SK-N-SH (cell line): ENCODE results near the gene KANK3. TPM values are rescaled to one million over a fixed set of nuclear protein-coding genes. Genes with fewer than 3 reads are reported as not detected.

Source experiments
- CTCF ChIA-PET: fragments of 300-600, 350-600 bp; formaldehyde crosslinking; extraction: SDS; loops from one replicate; lab custom pipeline; 2021; lab: Yijun Ruan, JAX
- POLR2A ChIA-PET: fragments of 350-600 bp; sonication (Branson Sonifier 250); formaldehyde crosslinking; extraction: SDS; loops from one replicate; lab custom pipeline; 2020; ENCODE audit warnings: antibody characterized with exemption, inconsistent platforms; lab: Yijun Ruan, JAX
- DNase-seq: peaks from one replicate; pipeline ENCODE4 v3.0.0; 2012
- H2AFZ ChIP-seq: fragments of 200-600 bp; sonication (generic); 2 replicates; pipeline ENCODE4 v1.8.1; 2016; ENCODE audit warnings: antibody characterized with exemption, mild to moderate bottlenecking, low read depth
- H3F3A ChIP-seq: fragments of 200-600 bp; sonication (generic); replicated peaks from 2 replicates; pipeline ENCODE3; 2016; ENCODE audit warnings: antibody characterized with exemption, mild to moderate bottlenecking; ENCODE audit not compliant: insufficient read depth
- H3K27ac ChIP-seq, 2 experiments: fragments of 200-500 bp in 1 of 2; fragments of 200-600 bp in 1 of 2; sonication (Bioruptor generic) in 1 of 2; sonication (generic), shearing (Covaris generic) in 1 of 2; 2 replicates each; pipeline versions ENCODE4 v1.5.1 to v1.6.1; 2014 to 2016; ENCODE audit warnings: low read depth in 2 of 2, inconsistent platforms in 1 of 2, low read length in 1 of 2, mild to moderate bottlenecking in 1 of 2, mixed read lengths in 1 of 2
- H3K27me3 ChIP-seq: fragments of 200-600 bp; sonication (generic), shearing (Covaris generic); 2 replicates; pipeline ENCODE4 v1.6.1; 2016; ENCODE audit warnings: mixed run types; ENCODE audit not compliant: insufficient read depth
- H3K36me3 ChIP-seq, 2 experiments: fragments of 200-500 bp in 1 of 2; fragments of 200-600 bp in 1 of 2; sonication (Bioruptor generic) in 1 of 2; sonication (generic) in 1 of 2; replicated peaks in 1 of 2; 2 replicates each; pipeline versions ENCODE3 to v1.5.1; 2014 to 2016; ENCODE audit warnings: low read length in 1 of 2, mild to moderate bottlenecking in 1 of 2; ENCODE audit not compliant: insufficient read depth in 2 of 2, control insufficient read depth in 1 of 2
- H3K4me1 ChIP-seq, 2 experiments: fragments of 200-500 bp in 1 of 2; fragments of 200-600 bp in 1 of 2; sonication (Bioruptor generic) in 1 of 2; sonication (generic), shearing (Covaris generic) in 1 of 2; 2 replicates each; pipeline versions ENCODE4 v1.5.1 to v1.6.1; 2014 to 2016; ENCODE audit warnings: low read depth in 1 of 2, low read length in 1 of 2, mixed run types in 1 of 2; ENCODE audit not compliant: insufficient read depth in 2 of 2, control insufficient read depth in 1 of 2
- H3K4me2 ChIP-seq: fragments of 200-600 bp; sonication (generic), shearing (Covaris generic); 2 replicates; pipeline ENCODE4 v1.6.1; 2017; ENCODE audit warnings: mixed run types
- H3K4me3 ChIP-seq, 2 experiments: fragments of 200-500 bp in 1 of 2; fragments of 200-600 bp in 1 of 2; sonication (Bioruptor generic) in 1 of 2; sonication (generic), shearing (Covaris generic) in 1 of 2; 2 replicates each; pipeline versions ENCODE4 v1.5.1 to v1.8.1; 2014 to 2016; ENCODE audit warnings: low read depth in 2 of 2, inconsistent platforms in 1 of 2, low read length in 1 of 2, mild to moderate bottlenecking in 1 of 2, mixed read lengths in 1 of 2, moderate library complexity in 1 of 2
- H3K79me2 ChIP-seq: fragments of 200-600 bp; sonication (generic); 2 replicates; pipeline ENCODE4 v1.8.1; 2017; ENCODE audit warnings: mild to moderate bottlenecking; ENCODE audit not compliant: insufficient read depth
- H3K9ac ChIP-seq: fragments of 200-600 bp; sonication (generic); 2 replicates; pipeline ENCODE4 v1.6.1; 2017; ENCODE audit warnings: mixed run types
- H3K9me2 ChIP-seq: fragments of 200-600 bp; sonication (generic); 2 replicates; pipeline ENCODE4 v1.6.1; 2017; ENCODE audit warnings: mixed run types
- H3K9me3 ChIP-seq: fragments of 200-600 bp; sonication (generic); 2 replicates; pipeline ENCODE4 v1.6.1; 2017; ENCODE audit warnings: mixed run types, mild to moderate bottlenecking, moderate library complexity
- H4K20me1 ChIP-seq: fragments of 200-600 bp; sonication (generic); 2 replicates; pipeline ENCODE4 v1.6.1; 2017; ENCODE audit warnings: mild to moderate bottlenecking, mixed run types; ENCODE audit not compliant: insufficient read depth
- CHD2 ChIP-seq: fragments of 150-350 bp; IDR thresholded peaks from 2 replicates; pipeline ENCODE4 v1.6.1; 2018; ENCODE audit warnings: low read length; ENCODE audit not compliant: partially characterized antibody
- ELF1 ChIP-seq: IDR thresholded peaks from 2 replicates; pipeline ENCODE4 v1.4.0; 2012
- FOSL2 ChIP-seq: IDR thresholded peaks from 2 replicates; pipeline ENCODE4 v1.4.0; 2012; ENCODE audit warnings: low read depth, mild to moderate bottlenecking, moderate library complexity, borderline replicate concordance
- FOXJ3 ChIP-seq: sonication (generic); formaldehyde crosslinking; IDR thresholded peaks from 2 replicates; pipeline ENCODE4 v1.5.1; 2020; ENCODE audit warnings: mild to moderate bottlenecking, missing genetic modification reagents
- FOXM1 ChIP-seq: IDR thresholded peaks from 2 replicates; pipeline ENCODE4 v1.4.0; 2012; ENCODE audit warnings: low read depth, mild to moderate bottlenecking
- GATA2 ChIP-seq: sonication (generic); formaldehyde crosslinking; IDR thresholded peaks from 2 replicates; pipeline ENCODE4 v1.5.0; 2020; ENCODE audit warnings: mild to moderate bottlenecking, missing genetic modification reagents
- JUND ChIP-seq: IDR thresholded peaks from 2 replicates; pipeline ENCODE4 v1.4.0; 2012
- MAX ChIP-seq: IDR thresholded peaks from 2 replicates; pipeline ENCODE4 v1.4.0; 2012; ENCODE audit warnings: low read depth
- MEF2A ChIP-seq: IDR thresholded peaks from 2 replicates; pipeline ENCODE4 v1.4.0; 2012; ENCODE audit warnings: low read depth, borderline replicate concordance
- MXI1 ChIP-seq: IDR thresholded peaks from 2 replicates; pipeline ENCODE4 v1.6.1; 2012; ENCODE audit warnings: mild to moderate bottlenecking, low read depth, low read length, improper control_type of control experiment
- NRF1 ChIP-seq: IDR thresholded peaks from 2 replicates; pipeline ENCODE4 v1.6.1; 2012; ENCODE audit warnings: low read depth, mild to moderate bottlenecking, low read length
- POLR2AphosphoS5 ChIP-seq: IDR thresholded peaks from 2 replicates; pipeline ENCODE4 v1.6.1; 2012; ENCODE audit warnings: low read depth, low read length
- RAD21 ChIP-seq: IDR thresholded peaks from 2 replicates; pipeline ENCODE4 v1.6.1; 2012; ENCODE audit warnings: mild to moderate bottlenecking, low read length
- REST ChIP-seq: IDR thresholded peaks from 2 replicates; pipeline ENCODE4 v1.6.1; 2012; ENCODE audit warnings: mild to moderate bottlenecking, low read depth, low read length, moderate library complexity
- SIN3A ChIP-seq: IDR thresholded peaks from 2 replicates; pipeline ENCODE4 v1.6.1; 2012; ENCODE audit warnings: low read depth, mild to moderate bottlenecking, low read length, moderate library complexity, borderline replicate concordance
- SMC3 ChIP-seq: IDR thresholded peaks from 2 replicates; pipeline ENCODE4 v1.6.1; 2012; ENCODE audit warnings: low read depth, low read length, improper control_type of control experiment
- TAF1 ChIP-seq: IDR thresholded peaks from 2 replicates; pipeline ENCODE4 v1.6.1; 2012; ENCODE audit warnings: low read depth, mild to moderate bottlenecking, low read length, moderate library complexity, borderline replicate concordance
- TCF12 ChIP-seq: IDR thresholded peaks from 2 replicates; pipeline ENCODE4 v1.4.0; 2012
- TEAD4 ChIP-seq: IDR thresholded peaks from 2 replicates; pipeline ENCODE4 v1.4.0; 2012; ENCODE audit warnings: mild to moderate bottlenecking, borderline replicate concordance; ENCODE audit not compliant: insufficient read depth
- USF1 ChIP-seq: IDR thresholded peaks from 2 replicates; pipeline ENCODE4 v1.4.0; 2012; ENCODE audit warnings: low read depth, borderline replicate concordance
- USF2 ChIP-seq: fragments of 150-350 bp; IDR thresholded peaks from 2 replicates; pipeline ENCODE4 v1.6.1; 2017; ENCODE audit warnings: antibody characterized with exemption, low read length, low read depth, borderline replicate concordance
- YY1 ChIP-seq: IDR thresholded peaks from 2 replicates; pipeline ENCODE4 v1.4.0; 2012; ENCODE audit warnings: low read depth, mild to moderate bottlenecking
- ZBTB33 ChIP-seq: IDR thresholded peaks from 2 replicates; pipeline ENCODE4 v1.4.0; 2012; ENCODE audit warnings: low read depth, borderline replicate concordance
- WGBS: methylation state at CpG from one replicate; pipeline ENCODE4 v1.1.6; 2017; ENCODE audit warnings: low lambda C conversion rate; 5-methylcytosine and 5-hydroxymethylcytosine counted together
- polyA plus RNA-seq, 3 experiments: library from polyadenylated mRNA; depleted of rRNA; stranded (reverse); fragments of >200 nt; gene quantifications; 2 replicates each; pipeline ENCODE4 v1.2.3, GENCODE V29; 2012

The KANK3 gene
- polyA plus RNA-seq, 1 of the 3 experiments (the other 2 are of a cell fraction) = 0.51 TPM

- Histone ChIP-seq H3K4me2 (peak within 1 kb of the TSS; percentile 99), H3K4me1 (peaks cover 14 to 16% of the 10 kb centered on the region in 2 experiments; a peak in 2 of 4 replicates), H3K27ac (peak within 1 kb of the TSS; percentile 65 to 79), H3F3A (peaks cover 10% of the 10 kb centered on the region), H3K79me2 (peaks cover 62% of the 10 kb centered on the region), H3K36me3 (peaks cover 7 to 15% of the 10 kb centered on the region in 2 experiments), H3K9me2 (no peaks in the 10 kb centered on the region), H3K9ac (peak within 1 kb of the TSS; percentile 99), H2AFZ (peak within 1 kb of the TSS; percentile 78; the same call in 1 of the 2 replicates), H3K9me3 (no peaks in the 10 kb centered on the region), H3K27me3 (no peaks in the 10 kb centered on the region), H3K4me3 (peak within 1 kb of the TSS; percentile 87 to 99), H4K20me1 (peaks cover 18% of the 10 kb centered on the region)
- DNase-seq = peak; percentile 97
- CTCF ChIA-PET = interaction anchor here (0.6 to 2.9 kb wide), 5 partner anchors 14 to 1897 kb away, joined by 3 to 14 read pairs (median 4); partner anchors contain the start of gene KHSRP
- POLR2A ChIA-PET = interaction anchor here (0.7 to 1.8 kb wide), 9 partner anchors 10 to 260 kb away, joined by 3 to 6 read pairs (median 4); partner anchors contain the start of gene ZNF414
- TF ChIP-seq ELF1 = peak; percentile 44; the same call in 1 of the 2 replicates
- TF ChIP-seq RAD21 = 0 out of 2 replicates have a peak, but pooled peaks have one; percentile 26
- peak; percentile 68; the same call in 1 of the 2 replicates for TF ChIP-seq REST
- no peak for TF ChIP-seq FOSL2
- peak; percentile 92 for TF ChIP-seq USF1
- peak; percentile 92 for TF ChIP-seq YY1
- no peak for TF ChIP-seq FOXM1
- no peak for TF ChIP-seq FOXJ3 (CRISPR knock-in tag)
- TF ChIP-seq GATA2 = no peak
- no peak for TF ChIP-seq NRF1
- peak; percentile 99 for TF ChIP-seq CHD2
- no peak for TF ChIP-seq JUND
- peak; percentile 64 for TF ChIP-seq USF2
- no peak for TF ChIP-seq SMC3
- TF ChIP-seq TEAD4 = no peak
- TF ChIP-seq SIN3A = peak; percentile 97
- no peak; the same call in 1 of the 2 replicates for TF ChIP-seq TCF12
- peak; percentile 97 for TF ChIP-seq POLR2AphosphoS5
- peak; percentile 91 for TF ChIP-seq MAX
- no peak for TF ChIP-seq MEF2A
- TF ChIP-seq TAF1 = peak; percentile 99
- TF ChIP-seq ZBTB33 = peak; percentile 99
- TF ChIP-seq MXI1 = peak; percentile 77
- WGBS = 1% methylated on average over 52 of the region's 72 CpGs
Observed at GRCh38 chr19:8321067-8321985, 21.7 kb downstream of the KANK3 start, which contains the start of the genes NDUFA7 and RPS28. TSS of gene NDUFA7 (minus strand) at chr19:8321375. CDS start at chr19:8321358, 17 bp downstream. TSS of gene RPS28 (plus strand) at chr19:8321496. CDS start at chr19:8321531, 35 bp downstream.
